Measurements from ENCODE around the gene VAMP8. TPM values are rescaled to one million over a fixed set of nuclear protein-coding genes. Genes with fewer than 3 reads are reported as not detected.

The VAMP8 gene
- polyA plus RNA-seq, 1 experiment = 0.70 TPM

GRCh38 chr2:85538507-85539360, 38.7 kb upstream of the VAMP8 start, which contains the start of gene MAT2A:
Gene MAT2A (plus strand): TSS chr2:85539168. CDS start chr2:85539288, 120 bp downstream.
- ChIA-PET POLR2A (interaction anchor here (0.5 to 2.0 kb wide), 11 partner anchors 9 to 195 kb away, joined by 3 to 13 read pairs (median 5); partner anchors contain the start of gene SH2D6), CTCF (interaction anchor here (0.7 to 19.5 kb wide), 8 partner anchors 12 to 125 kb away, joined by 3 to 460 read pairs (median 4); partner anchors contain the start of gene SH2D6)
- Histone ChIP-seq H3K27me3 (ENCODE audit: control insufficient read depth, insufficient read depth, low read length) (no peaks in the 10 kb centered on the region), H3K36me3 (ENCODE audit: control insufficient read depth, insufficient read depth, low read length) (peaks cover 10% of the 10 kb centered on the region), H3K4me3 (ENCODE audit: low read depth, low read length) (peak within 1 kb of the TSS; percentile 98)
- TF ChIP-seq CTCF (IDR thresholded peaks at IDR 0.05; ENCODE audit: insufficient read depth, low read depth, low read length) = peak; percentile 83
- no peak for DNase-seq (ENCODE audit: low read depth)

GRCh38 chr2:85539361-85540132, 37.8 kb upstream of the VAMP8 start:
- ChIA-PET POLR2A (interaction anchor here (0.5 to 2.0 kb wide), 9 partner anchors 9 to 195 kb away, joined by 3 to 13 read pairs (median 5); no protein-coding TSS in a partner anchor), CTCF (interaction anchor here (0.7 to 19.5 kb wide), 8 partner anchors 12 to 273 kb away, joined by 3 to 460 read pairs (median 4); partner anchors contain the start of gene SH2D6)
- no peaks in the 10 kb centered on the region for H3K27me3 ChIP-seq (ENCODE audit: control insufficient read depth, insufficient read depth, low read length)
- H3K36me3 ChIP-seq (ENCODE audit: control insufficient read depth, insufficient read depth, low read length) = peaks cover 10% of the 10 kb centered on the region
- DNase-seq (ENCODE audit: low read depth) = no peak
- TF ChIP-seq CTCF (IDR thresholded peaks at IDR 0.05; ENCODE audit: insufficient read depth, low read depth, low read length) = no peak
- H3K4me3 ChIP-seq (ENCODE audit: low read depth, low read length) = peak overlapping the region; percentile 98

- no peak for DNase-seq (ENCODE audit: low read depth)
- POLR2A ChIA-PET = interaction anchor here (0.7 to 2.0 kb wide), 6 partner anchors 8 to 126 kb away, joined by 4 to 6 read pairs (median 4); no protein-coding TSS in a partner anchor
- peak overlapping the region; percentile 98 for H3K4me3 ChIP-seq (ENCODE audit: low read depth, low read length)
- no peaks in the 10 kb centered on the region for H3K27me3 ChIP-seq (ENCODE audit: control insufficient read depth, insufficient read depth, low read length)
- CTCF ChIA-PET = interaction anchor here (0.7 to 19.5 kb wide), 6 partner anchors 11 to 274 kb away, joined by 3 to 460 read pairs (median 4); partner anchors contain the start of gene SH2D6
- TF ChIP-seq CTCF (IDR thresholded peaks at IDR 0.05; ENCODE audit: insufficient read depth, low read depth, low read length) = no peak
- H3K36me3 ChIP-seq (ENCODE audit: control insufficient read depth, insufficient read depth, low read length) = peaks cover 11% of the 10 kb centered on the region
Measured at GRCh38 chr2:85540133-85540648, 37.2 kb upstream of the VAMP8 start.

GRCh38 chr2:85541262-85541661, 36.1 kb upstream of the VAMP8 start:
- POLR2A ChIA-PET = interaction anchor here (0.5 kb wide), 1 partner anchor 112 kb away, joined by 17 read pairs; no protein-coding TSS in a partner anchor
- H3K4me3 ChIP-seq (ENCODE audit: low read depth, low read length) = peak overlapping the region; percentile 98
- TF ChIP-seq CTCF (IDR thresholded peaks at IDR 0.05; ENCODE audit: insufficient read depth, low read depth, low read length) = no peak
- H3K27me3 ChIP-seq (ENCODE audit: control insufficient read depth, insufficient read depth, low read length) = no peaks in the 10 kb centered on the region
- CTCF ChIA-PET = interaction anchor here (0.6 to 19.5 kb wide), 5 partner anchors 10 to 562 kb away, joined by 3 to 460 read pairs (median 3); partner anchors contain the start of gene SH2D6
- peaks cover 12% of the 10 kb centered on the region for H3K36me3 ChIP-seq (ENCODE audit: control insufficient read depth, insufficient read depth, low read length)
- DNase-seq (ENCODE audit: low read depth) = no peak
